ENCODE measurements around the gene TXNRD2. TPM values are rescaled to one million over a fixed set of nuclear protein-coding genes. Genes with fewer than 3 reads are reported as not detected.

TXNRD2 gene
- total RNA-seq, 1 experiment from 2014 or later: 23.0 TPM

GRCh38 chr22:19843107-19843856 is 98.3 kb downstream of the TXNRD2 start:
- ATAC-seq: peak; percentile 33; the same call in 1 of the 2 replicates
- no peak overlapping the region for H3K27ac ChIP-seq (ENCODE audit: low read length)
- H3K4me2 ChIP-seq (ENCODE audit: low read length): no peak overlapping the region

GRCh38 chr22:19842393-19843106 is 99.1 kb downstream of the TXNRD2 start:
- no peaks in the 10 kb centered on the region for H3K9me2 ChIP-seq (replicated peaks; ENCODE audit: low read length)
- H3K27me3 ChIP-seq (ENCODE audit: low read length): no peaks in the 10 kb centered on the region
- TF ChIP-seq EZH2phosphoT487 (IDR thresholded peaks at IDR 0.05; ENCODE audit: borderline replicate concordance, low read length) (no peak), CTCF (conservative IDR thresholded peaks at IDR 0.05; ENCODE audit: low read depth, low read length) (no peak), EZH2 (IDR thresholded peaks at IDR 0.05; ENCODE audit: low read length, unreplicated experiment) (no peak)
- H3K9me3 ChIP-seq (ENCODE audit: low read length): no peaks in the 10 kb centered on the region
- no peak for DNase-seq
- H3K4me2 ChIP-seq (ENCODE audit: low read length): no peak overlapping the region
- H3K4me1 ChIP-seq (ENCODE audit: insufficient read depth, low read length): no peaks in the 10 kb centered on the region; the same call in 1 of the 2 replicates
- no TSS peak for BruUV-seq (replicated peaks)
- no peak overlapping the region for H2AFZ ChIP-seq (ENCODE audit: low read length)
- H3F3A ChIP-seq (ENCODE audit: low read length, unreplicated experiment): no peaks in the 10 kb centered on the region
- ChIA-PET POLR2A (ENCODE audit: unreplicated experiment) (no interaction called here), CTCF (no interaction called here)
- no peak overlapping the region for H3K9ac ChIP-seq (ENCODE audit: low read length)
- no peak overlapping the region for H3K4me3 ChIP-seq (ENCODE audit: low read length)
- intact Hi-C loops (cut with micrococcal nuclease): no loop called here
- no peak for ATAC-seq
- no peaks in the 10 kb centered on the region for H3K36me3 ChIP-seq (ENCODE audit: low read depth, low read length)
- H4K20me1 ChIP-seq (ENCODE audit: low read length): no peaks in the 10 kb centered on the region
- no peak overlapping the region for H3K27ac ChIP-seq (ENCODE audit: low read length)
- H3K79me2 ChIP-seq (ENCODE audit: low read length): peaks cover 8% of the 10 kb centered on the region

More at GRCh38 chr22:19843107-19843856, 98.3 kb downstream of the TXNRD2 start:
- CTCF ChIA-PET: no interaction called here
- no peaks in the 10 kb centered on the region for H3F3A ChIP-seq (ENCODE audit: low read length, unreplicated experiment)
- TF ChIP-seq CTCF (conservative IDR thresholded peaks at IDR 0.05; ENCODE audit: low read depth, low read length): no peak
- TF ChIP-seq EZH2 (IDR thresholded peaks at IDR 0.05; ENCODE audit: low read length, unreplicated experiment): no peak
- no peak for TF ChIP-seq EZH2phosphoT487 (IDR thresholded peaks at IDR 0.05; ENCODE audit: borderline replicate concordance, low read length)
- H3K36me3 ChIP-seq (ENCODE audit: low read depth, low read length): no peaks in the 10 kb centered on the region
- H3K4me3 ChIP-seq (ENCODE audit: low read length): no peak overlapping the region
- peaks cover 15% of the 10 kb centered on the region for H3K79me2 ChIP-seq (ENCODE audit: low read length)
- no peak for DNase-seq
- BruUV-seq (replicated peaks): no TSS peak
- no peaks in the 10 kb centered on the region for H4K20me1 ChIP-seq (ENCODE audit: low read length)
- no peaks in the 10 kb centered on the region for H3K9me2 ChIP-seq (replicated peaks; ENCODE audit: low read length)
- POLR2A ChIA-PET (ENCODE audit: unreplicated experiment): no interaction called here
- no peak overlapping the region for H2AFZ ChIP-seq (ENCODE audit: low read length)
- H3K9me3 ChIP-seq (ENCODE audit: low read length): no peaks in the 10 kb centered on the region
- no peaks in the 10 kb centered on the region for H3K27me3 ChIP-seq (ENCODE audit: low read length)
- peaks cover 4% of the 10 kb centered on the region for H3K4me1 ChIP-seq (ENCODE audit: insufficient read depth, low read length)
- intact Hi-C loops (cut with micrococcal nuclease): no loop called here
- no peak overlapping the region for H3K9ac ChIP-seq (ENCODE audit: low read length)

Measured in PC-3 (cell line).